Esophagus squamous epithelium (tissue), 5 donors: ENCODE measurements around the gene BZW2. TPM values are rescaled to one million over a fixed set of nuclear protein-coding genes. Genes with fewer than 3 reads are reported as not detected.

Source experiments
- DNase-seq: peaks from one replicate; lab custom pipeline; 2025; lab: John Stamatoyannopoulos, UW
- H3K27ac ChIP-seq, 4 donors: fragments of 200-600 bp; sonication (generic); one replicate each; pipeline ENCODE4 v1.5.1; 2016 to 2019; ENCODE audit warnings: mild to moderate bottlenecking in 1 of 4
- H3K27me3 ChIP-seq, 4 donors: fragments of 200-600 bp; sonication (generic); 1 replicate in 3 of 4; 2 replicates in 1 of 4; pipeline versions ENCODE4 v1.5.1 to v1.6.0; 2017 to 2021; ENCODE audit warnings: antibody characterized with exemption in 1 of 4
- H3K36me3 ChIP-seq, 3 donors: fragments of 200-600 bp; sonication (generic); one replicate each; pipeline ENCODE4 v1.5.1; 2016 to 2019
- H3K4me1 ChIP-seq, 3 donors: fragments of 200-600 bp; sonication (generic); one replicate each; pipeline ENCODE4 v1.5.1; 2017 to 2019
- H3K4me3 ChIP-seq, 4 donors: fragments of 200-600 bp; sonication (generic); 1 replicate in 3 of 4; 2 replicates in 1 of 4; pipeline ENCODE4 v1.5.1; 2016 to 2019; ENCODE audit warnings: mild to moderate bottlenecking in 2 of 4, moderate library complexity in 1 of 4
- H3K9me3 ChIP-seq, 3 donors: fragments of 200-600 bp; sonication (generic); one replicate each; pipeline ENCODE4 v1.5.1; 2016 to 2019
- CTCF ChIP-seq, 6 experiments: fragments of 450-650 bp in 4 of 6; fragments of 200-600 bp in 2 of 6; sonication (generic) in 2 of 6; IDR thresholded peaks; one replicate each; pipeline ENCODE4 v1.5.1; 2016 to 2019; ENCODE audit warnings: antibody characterized with exemption in 6 of 6, mild to moderate bottlenecking in 4 of 6, moderate library complexity in 4 of 6
- POLR2A ChIP-seq, 4 donors: fragments of 450-650 bp; IDR thresholded peaks; one replicate each; pipeline ENCODE4 v1.6.1; 2017; ENCODE audit warnings: antibody characterized with exemption in 4 of 4, mild to moderate bottlenecking in 4 of 4, moderate library complexity in 3 of 4
- WGBS, 2 donors: methylation state at CpG; one replicate each; pipeline ENCODE4 v1.1.5; 2018; 5-methylcytosine and 5-hydroxymethylcytosine counted together
- intact Hi-C: fragments of 100-400 bp; cut with DNase I; formaldehyde crosslinking; loops from one replicate; pipeline ENCODE4 v1.15.0; 2022
- total RNA-seq, 4 donors: library from RNA; depleted of rRNA; stranded (reverse); fragments of >200 nt; gene quantifications; one replicate each; pipeline ENCODE4 v1.1.0, GENCODE V29; 2016
- donor health status: DM: yes; HTN: yes; CAD: no.

The BZW2 gene
- total RNA-seq, 4 donors from 2014 or later, result 38.2 to 79.5 (median 69.6) TPM

DNA sequence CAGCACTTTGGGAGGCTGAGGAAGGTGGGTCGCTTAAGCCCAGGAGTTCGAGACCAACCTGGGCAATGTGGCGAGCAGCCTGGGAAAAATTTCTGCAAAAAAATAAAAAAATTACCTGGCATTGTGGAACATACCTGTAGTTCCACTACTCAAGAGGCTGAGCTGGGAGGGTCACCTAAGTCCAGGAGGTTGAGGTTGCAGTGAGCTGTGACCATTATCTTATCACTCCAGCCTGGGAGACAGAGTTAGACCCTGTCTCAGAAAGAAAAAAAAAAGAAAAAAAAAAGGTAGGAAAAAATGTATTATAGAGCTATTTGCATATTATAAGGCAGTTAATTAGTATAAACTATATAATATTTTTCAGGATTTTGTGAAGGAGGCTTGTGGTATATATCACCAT, 96.6 kb downstream of the BZW2 start:
- TF ChIP-seq CTCF (IDR thresholded peaks at IDR 0.05) (no peak), POLR2A (IDR thresholded peaks at IDR 0.05) (no peak)
- 65 to 96% methylated on average over 3 of the region's 3 CpGs for WGBS, 2 donors
- intact Hi-C loops, result no loop called here
- no peaks in the 10 kb centered on the region for H3K27me3 ChIP-seq
- H3K36me3 ChIP-seq, result no peaks in the 10 kb centered on the region
- H3K27ac ChIP-seq, result no peak overlapping the region
- H3K4me1 ChIP-seq, result peaks cover 0 to 8% (median 0%) of the 10 kb centered on the region in 3 donors
- DNase-seq, result no peak
- no peak overlapping the region for H3K4me3 ChIP-seq
- H3K9me3 ChIP-seq, result no peaks in the 10 kb centered on the region

GRCh38 chr7:16743236-16743635, 97.3 kb downstream of the BZW2 start:
- TF ChIP-seq POLR2A (IDR thresholded peaks at IDR 0.05) (no peak), CTCF (IDR thresholded peaks at IDR 0.05) (no peak)
- DNase-seq, result no peak
- 36 to 47% methylated on average over 4 of the region's 4 CpGs for WGBS, 2 donors
- peak overlapping the region in 1 of 4 donors; percentile 23 for H3K27ac ChIP-seq
- H3K27me3 ChIP-seq, result no peaks in the 10 kb centered on the region
- no peaks in the 10 kb centered on the region for H3K36me3 ChIP-seq
- peaks cover 0 to 8% (median 0%) of the 10 kb centered on the region in 3 donors for H3K4me1 ChIP-seq
- H3K9me3 ChIP-seq, result no peaks in the 10 kb centered on the region
- H3K4me3 ChIP-seq, result no peak overlapping the region
- intact Hi-C loops, result no loop called here

GRCh38 chr7:16744518-16745250, 98.7 kb downstream of the BZW2 start:
- no peaks in the 10 kb centered on the region for H3K36me3 ChIP-seq
- no peak overlapping the region for H3K27ac ChIP-seq
- WGBS, 2 donors, result 68 to 78% methylated on average over 4 to 6 of the region's 6 CpGs
- no peak for DNase-seq
- H3K9me3 ChIP-seq, result no peaks in the 10 kb centered on the region
- no peaks in the 10 kb centered on the region for H3K27me3 ChIP-seq
- no peak for TF ChIP-seq CTCF (IDR thresholded peaks at IDR 0.05)
- TF ChIP-seq POLR2A (IDR thresholded peaks at IDR 0.05), result no peak
- peaks cover 0 to 8% (median 0%) of the 10 kb centered on the region in 3 donors for H3K4me1 ChIP-seq
- intact Hi-C loops, result no loop called here
- H3K4me3 ChIP-seq, result no peak overlapping the region

- no peak overlapping the region for H3K4me3 ChIP-seq
- no peak for DNase-seq
- no peak overlapping the region for H3K27ac ChIP-seq
- 56 to 78% methylated on average over 2 of the region's 2 CpGs for WGBS, 2 donors
- no peaks in the 10 kb centered on the region for H3K27me3 ChIP-seq
- H3K9me3 ChIP-seq, result no peaks in the 10 kb centered on the region
- TF ChIP-seq POLR2A (IDR thresholded peaks at IDR 0.05) (no peak), CTCF (IDR thresholded peaks at IDR 0.05) (no peak)
- intact Hi-C loops, result no loop called here
- no peaks in the 10 kb centered on the region for H3K36me3 ChIP-seq
- H3K4me1 ChIP-seq, result peaks cover 0 to under 1% (median 0%) of the 10 kb centered on the region in 3 donors
Measured at GRCh38 chr7:16745645-16746044, 99.7 kb downstream of the BZW2 start.

GRCh38 chr7:16747102-16747501, 101.1 kb downstream of the BZW2 start:
- Histone ChIP-seq H3K36me3 (no peaks in the 10 kb centered on the region), H3K27me3 (no peaks in the 10 kb centered on the region), H3K27ac (no peak overlapping the region), H3K4me3 (no peak overlapping the region), H3K4me1 (no peaks in the 10 kb centered on the region), H3K9me3 (no peaks in the 10 kb centered on the region)
- DNase-seq, result no peak
- TF ChIP-seq CTCF (IDR thresholded peaks at IDR 0.05), result no peak
- TF ChIP-seq POLR2A (IDR thresholded peaks at IDR 0.05), result no peak
- WGBS, 2 donors, result 82 to 100% methylated on average over 1 of the region's 1 CpG
- intact Hi-C loops, result no loop called here
